GM18519 (cell line): Measurements from ENCODE around the gene DNAAF9.
"Not testable (repeated sequence)": the region's sequence is repeated elsewhere in the genome, so short reads cannot be mapped to it uniquely, and the experiment has no call there.

Source experiments
- ATAC-seq: cut with Tn5 transposase; IDR thresholded peaks from one replicate; pipeline ENCODE4 v1.9.1; 2021; ENCODE audit warnings: mild to moderate bottlenecking, moderate library complexity; ENCODE audit not compliant: unreplicated experiment, low FRiP score

Gene DNAAF9

DNA sequence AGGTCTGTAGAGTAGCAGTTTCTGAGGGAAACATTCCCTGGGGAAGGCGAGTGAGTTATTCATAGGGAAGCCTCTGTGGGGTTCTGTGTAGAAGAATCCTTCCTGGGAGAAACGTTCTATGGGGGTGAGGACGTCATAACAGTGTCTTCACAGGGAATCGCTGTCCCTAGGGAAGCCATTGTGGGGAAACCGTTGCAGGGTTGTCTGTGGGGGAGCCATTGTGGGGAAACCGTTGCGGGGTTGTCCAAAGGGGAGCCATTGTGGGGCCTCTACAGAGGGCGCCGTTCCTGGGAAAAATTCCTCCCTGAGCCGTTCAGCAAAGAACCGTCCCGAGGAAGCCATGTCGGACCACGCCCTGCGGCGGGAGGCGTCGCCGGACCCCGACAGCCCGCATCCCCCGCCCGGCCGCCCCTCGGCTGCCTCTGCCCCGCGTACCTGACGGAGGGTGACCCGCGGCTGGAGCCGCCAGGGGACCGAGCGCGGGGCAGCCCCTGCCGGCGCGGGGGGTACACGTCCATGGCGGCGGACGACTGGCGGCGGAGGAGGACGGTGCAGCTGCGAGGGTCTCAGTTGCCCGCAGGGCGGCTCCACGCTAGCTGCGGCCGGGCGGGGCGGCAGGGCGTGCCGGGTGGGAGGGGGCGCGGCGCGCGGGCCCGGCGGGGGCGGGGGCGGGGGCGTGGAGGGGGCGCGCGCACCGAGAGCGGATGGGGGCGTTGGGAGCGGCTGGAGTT lies at the start of gene DNAAF9:
Gene DNAAF9 (minus strand): TSS at position 630 of the 731 bp plus-strand sequence. CDS start 112 bp downstream, at position 518.
- ATAC-seq = peak; percentile 39

DNA sequence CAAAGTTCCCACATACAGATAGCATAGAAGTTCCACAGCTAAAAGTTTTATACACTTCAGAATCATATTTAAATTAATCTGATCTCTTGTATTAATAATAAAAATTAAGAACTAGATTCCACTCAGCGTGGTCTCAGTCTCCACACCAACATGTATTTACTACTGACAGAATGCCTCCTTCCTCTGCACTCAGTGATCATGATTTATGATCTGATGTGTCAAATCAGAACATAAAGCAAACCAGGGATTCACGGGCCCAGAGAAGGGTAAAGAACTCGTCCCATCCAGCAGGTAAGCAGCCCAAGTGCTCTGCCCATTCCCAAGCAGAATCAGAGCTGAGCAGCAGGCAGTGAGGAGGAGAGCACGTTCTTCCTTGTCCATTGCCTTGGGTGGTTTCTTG lies 49.2 kb upstream of the DNAAF9 start:
- ATAC-seq = no peak

DNA sequence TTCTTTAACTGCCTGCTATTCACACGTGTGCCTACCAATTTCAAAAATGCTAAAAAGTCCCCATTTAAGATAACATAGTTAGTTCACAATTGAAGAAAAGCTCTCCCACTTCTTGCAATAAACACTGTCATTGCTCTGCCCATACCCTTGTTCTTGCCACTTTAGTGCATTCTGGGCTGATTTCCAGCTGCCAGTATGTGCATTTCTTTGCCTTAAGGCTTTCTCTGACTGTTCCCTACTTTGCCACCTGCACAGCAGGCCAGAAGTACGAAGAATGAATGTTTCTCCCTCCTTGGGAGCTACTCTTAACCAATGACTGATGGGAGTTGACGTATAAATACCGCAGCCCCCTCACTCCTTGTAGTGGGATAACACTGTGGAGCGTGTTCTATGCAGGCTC lies 47.4 kb upstream of the DNAAF9 start:
- no peak for ATAC-seq

DNA sequence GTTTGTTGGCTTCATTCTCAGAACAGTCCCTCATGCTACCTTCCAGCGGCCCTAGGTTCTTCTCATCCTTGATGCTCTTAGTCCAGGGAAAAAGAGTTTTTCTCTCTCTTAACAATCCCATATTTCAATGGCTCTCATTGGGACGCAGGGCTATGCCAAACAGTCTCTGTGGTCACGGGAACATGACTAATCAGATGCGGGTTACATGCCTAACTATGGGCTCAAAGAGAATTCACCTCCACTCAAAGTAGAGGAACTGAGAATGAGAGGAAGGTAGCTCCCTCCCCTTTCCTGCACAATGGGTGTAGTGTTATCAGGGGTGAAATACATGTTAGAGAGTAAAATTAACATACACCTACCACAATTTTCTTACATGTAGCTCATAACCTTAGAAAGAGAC lies 45.2 kb upstream of the DNAAF9 start:
- ATAC-seq = no peak

DNA sequence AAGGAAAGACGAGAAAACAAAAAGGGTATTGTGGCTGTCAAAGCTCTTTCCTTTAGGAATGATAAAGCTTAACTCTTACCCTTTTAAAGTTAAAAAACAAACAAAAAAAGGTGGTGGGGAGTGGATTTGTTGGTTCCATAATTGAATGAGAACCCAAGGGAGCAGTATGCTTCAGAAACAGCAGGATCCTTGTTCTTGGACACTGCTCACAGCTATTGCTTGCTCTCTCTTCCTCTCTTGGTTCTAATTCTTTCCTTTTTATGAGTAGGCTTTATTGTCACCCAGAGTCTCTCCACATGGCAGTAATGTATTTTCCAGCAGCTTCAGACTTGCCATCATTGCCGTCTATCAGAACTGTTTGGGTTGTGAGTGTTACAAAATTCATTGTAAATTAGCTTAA lies 44.7 kb upstream of the DNAAF9 start:
- ATAC-seq = no peak

DNA sequence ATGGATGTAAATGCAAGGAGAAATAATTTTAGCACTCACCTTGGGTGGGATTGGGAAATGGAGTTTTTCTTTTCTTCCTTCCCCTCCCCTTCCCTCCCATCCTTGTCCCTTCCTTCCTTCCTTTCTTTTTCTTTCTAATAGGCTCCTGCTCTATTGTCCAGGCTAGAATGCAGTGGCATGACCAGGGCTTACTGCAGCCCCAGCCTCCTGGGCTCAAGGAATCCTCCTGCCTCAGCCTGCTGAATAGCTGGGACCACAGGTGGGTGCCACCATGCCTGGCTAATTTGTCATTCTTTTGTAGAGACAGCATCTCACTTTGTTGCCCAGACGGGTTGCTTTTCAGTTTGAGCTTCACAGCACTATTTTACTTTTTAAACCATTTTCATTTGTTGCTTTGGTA lies 41.9 kb upstream of the DNAAF9 start:
- ATAC-seq = no peak

DNA sequence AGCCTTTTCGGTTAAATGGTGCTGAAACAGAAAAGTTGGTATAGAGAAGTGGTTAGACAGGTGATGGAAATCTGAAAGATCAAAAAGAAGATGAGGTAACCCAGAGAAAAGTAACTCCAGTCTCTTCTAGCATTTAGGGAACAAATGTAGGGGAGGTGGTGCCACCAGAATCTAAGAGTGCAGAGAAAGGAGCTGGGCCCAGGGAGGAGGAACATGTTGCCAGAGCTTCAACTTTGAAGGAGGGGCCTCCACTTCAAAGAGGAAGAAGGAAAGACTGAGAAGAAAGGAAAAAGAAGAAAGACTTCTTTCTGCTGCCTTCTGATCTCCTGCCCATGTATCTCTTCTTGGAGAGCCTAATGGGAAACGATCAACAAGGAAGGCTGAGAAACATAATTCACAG lies 39.9 kb upstream of the DNAAF9 start:
- no peak for ATAC-seq

DNA sequence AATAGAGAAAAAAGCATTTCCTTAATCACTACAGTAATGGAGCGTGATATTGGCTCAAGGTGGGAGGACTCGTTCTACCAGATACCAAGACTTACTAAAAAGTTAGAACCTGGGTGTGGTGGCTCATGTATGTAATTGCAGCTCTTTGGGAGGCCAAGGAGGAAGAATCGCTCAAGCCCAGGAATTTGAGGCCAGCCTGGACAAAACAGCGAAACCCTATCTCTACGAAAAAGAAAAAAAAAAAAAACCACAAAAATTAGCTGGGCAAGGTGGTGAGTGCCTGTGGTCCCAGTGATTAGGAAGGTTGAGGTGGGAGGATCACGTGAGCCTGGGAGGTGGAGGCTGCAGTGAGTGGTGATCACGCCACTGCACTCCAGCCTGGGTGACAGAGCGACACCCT lies 39.3 kb upstream of the DNAAF9 start:
- ATAC-seq = no peak

DNA sequence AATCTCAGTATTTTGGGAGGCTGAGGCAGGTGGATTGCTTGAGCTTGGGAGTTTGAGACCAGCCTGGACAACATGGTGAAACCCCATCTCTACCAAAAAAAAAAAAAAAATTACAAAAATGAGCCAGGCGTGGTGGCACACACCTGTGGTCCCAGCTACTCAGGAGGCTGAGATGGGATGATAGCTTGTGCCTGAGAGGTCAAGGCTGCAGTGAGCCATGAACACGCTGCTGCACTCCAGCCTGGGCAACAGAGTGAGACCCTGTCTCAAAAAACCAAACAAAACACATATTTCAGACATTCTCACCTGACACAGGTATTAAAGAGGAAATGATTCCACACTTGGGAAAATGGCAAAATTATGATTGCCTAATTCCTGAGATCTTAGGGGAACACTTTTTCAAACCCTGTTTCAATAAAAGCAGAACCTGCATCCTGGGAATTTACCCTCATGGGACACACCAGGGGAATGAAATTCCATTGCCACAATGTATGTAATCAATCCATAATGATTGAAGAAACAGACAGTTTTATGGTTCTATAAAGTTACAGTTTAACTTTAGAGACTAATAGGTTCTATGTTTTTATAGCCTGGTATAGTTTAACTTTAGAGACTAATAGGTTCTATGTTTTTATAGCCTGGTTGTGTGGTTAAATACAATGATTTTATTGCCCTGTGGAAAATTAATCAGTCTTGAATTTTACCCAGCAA lies 29.6 kb upstream of the DNAAF9 start:
- no peak for ATAC-seq

DNA sequence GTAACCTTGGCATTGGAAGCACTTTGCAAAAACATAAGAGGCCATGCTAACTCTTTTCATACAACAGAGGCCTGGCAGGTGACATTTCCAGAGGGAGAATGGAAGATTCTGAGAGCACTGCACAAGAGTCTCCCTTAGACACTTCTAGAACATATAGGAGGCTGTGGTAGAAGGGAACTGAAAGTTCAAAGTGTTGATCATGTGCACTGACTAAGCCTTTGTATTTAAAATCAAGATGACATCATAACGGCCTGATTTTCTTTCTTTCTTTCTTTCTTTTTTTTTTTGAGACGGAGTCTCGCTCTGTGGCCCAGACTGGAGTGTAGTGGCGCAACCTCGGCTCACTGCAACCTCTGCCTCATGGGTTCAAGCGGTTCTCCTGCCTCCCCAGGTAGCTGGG lies 26.8 kb upstream of the DNAAF9 start:
- ATAC-seq = no peak

DNA sequence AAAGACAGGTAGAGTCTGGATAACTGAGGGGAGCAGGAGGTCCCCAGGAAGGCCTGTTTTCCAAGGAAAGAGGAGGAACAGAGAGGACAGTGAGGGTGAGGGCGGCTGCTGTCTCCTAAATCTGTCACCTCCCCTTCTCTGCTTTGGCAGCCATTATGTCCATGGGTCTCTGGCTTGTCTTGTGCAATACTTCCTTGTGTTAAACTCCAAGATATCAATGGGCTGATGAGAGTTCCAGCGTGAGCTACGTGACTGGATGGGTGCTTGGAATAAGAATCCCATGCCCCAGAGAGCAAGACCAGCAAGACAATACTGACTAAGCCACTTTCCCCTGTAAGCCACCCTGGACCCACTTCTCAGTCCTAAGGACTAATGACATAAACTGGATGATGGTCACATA lies 26.3 kb upstream of the DNAAF9 start:
- ATAC-seq = no peak

DNA sequence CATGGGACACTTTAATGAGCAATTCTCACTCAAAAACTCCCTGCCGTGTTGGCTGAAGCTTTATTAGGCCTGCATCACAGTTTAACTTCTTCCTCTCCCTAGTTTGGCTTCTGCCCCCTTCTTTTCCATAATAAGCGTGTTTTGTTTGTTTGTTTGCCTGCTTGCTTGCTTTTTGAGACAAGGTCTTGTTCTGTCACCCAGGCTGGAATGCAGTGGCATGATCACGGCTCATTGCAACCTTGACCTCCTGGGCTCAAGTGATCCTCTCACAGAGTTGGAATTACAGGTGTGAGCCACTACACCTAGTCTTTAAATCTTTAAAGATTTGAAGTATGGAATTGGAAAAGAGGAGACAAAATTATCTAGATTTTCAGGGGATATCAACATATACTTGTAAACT lies 25.4 kb upstream of the DNAAF9 start:
- no peak for ATAC-seq

DNA sequence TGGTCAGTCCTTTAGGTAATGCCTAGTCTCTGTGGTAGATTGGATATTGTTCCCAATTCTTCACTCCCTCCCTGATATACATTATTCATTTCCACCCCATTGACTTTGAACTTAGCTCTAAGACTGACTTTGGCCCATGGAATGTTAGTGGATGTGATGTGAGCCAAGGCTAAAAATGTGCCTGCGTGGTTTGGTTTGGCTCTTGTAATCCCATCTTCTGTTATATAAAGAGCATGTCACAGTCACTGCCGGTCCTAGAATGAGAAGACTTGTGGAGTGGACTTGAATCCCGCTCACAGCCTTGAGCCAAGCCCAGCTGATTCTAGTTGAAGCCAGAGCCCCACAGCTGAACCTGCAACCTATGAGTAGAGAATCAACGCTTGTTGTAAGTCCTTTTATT lies 23.6 kb upstream of the DNAAF9 start:
- ATAC-seq = no peak

DNA sequence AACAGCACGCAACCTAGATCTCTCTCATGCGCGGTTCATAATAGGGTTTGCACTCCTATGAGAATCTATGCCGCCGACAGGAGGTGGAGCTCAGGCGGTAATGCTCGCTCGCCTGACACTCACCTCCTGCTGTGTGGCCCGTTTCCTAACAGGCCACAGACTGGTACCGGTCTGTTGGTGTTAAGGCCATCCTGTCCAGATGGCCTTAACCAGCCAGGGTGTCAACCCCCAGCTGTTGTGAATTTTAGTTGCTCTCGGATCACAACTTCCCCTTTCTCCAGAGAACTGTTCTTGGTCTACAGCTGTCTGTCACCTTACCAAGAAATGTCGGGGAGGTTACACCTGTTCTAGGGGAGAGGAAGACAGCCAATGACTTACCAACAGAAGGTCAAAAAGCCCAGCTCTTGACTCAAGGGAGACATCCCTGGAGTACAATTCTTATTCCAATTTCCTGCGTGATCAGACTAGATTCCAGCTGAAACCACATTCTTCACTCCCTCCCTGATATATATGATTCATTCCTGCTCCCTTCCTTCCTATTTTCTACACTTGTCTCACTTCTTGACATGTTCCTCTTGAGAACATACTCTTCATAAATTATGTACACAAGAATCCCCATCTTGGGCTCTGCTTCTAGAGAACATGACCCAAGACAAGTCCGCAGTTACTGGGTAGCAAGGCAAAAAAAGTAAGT lies 23.1 kb upstream of the DNAAF9 start:
- ATAC-seq = no peak

DNA sequence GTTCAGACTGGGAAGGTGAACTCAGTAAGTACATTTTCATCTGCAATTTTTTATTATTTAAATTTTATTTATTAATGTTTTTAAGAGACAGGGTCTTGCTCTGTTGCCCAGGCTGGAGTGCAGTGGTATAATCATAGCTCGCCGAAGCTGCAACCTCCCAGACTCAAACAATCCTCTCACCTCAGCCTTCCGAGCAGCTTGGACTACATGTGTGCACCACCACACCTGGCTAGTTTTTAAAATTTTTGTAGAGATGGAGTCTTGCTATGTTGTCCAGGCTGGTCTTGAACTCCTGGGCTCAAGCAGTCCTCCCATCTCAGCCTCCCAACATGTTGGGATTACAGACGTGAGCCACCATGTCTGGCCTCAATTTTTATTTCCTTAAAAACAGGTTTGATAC lies 19.3 kb upstream of the DNAAF9 start:
- not testable (repeated sequence) for ATAC-seq

DNA sequence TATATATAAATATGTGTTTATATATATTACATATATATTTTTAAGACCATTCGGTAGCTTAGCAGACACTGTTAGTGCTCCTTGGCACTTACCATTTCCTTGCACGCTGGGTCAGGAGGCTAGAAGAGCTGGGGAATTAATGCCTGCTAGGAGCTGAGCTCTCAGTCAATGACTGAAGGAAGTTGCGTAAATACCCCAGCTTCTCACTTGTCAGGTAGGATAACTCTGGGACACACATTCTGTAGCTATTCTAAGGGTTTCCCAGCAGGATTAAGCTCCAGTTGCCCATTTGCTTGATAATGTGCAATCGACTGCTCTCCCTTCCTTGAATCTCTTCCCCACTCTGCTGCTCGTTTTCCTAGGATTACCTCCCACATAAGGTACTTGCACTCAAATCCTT lies 15.7 kb upstream of the DNAAF9 start:
- ATAC-seq = no peak

DNA sequence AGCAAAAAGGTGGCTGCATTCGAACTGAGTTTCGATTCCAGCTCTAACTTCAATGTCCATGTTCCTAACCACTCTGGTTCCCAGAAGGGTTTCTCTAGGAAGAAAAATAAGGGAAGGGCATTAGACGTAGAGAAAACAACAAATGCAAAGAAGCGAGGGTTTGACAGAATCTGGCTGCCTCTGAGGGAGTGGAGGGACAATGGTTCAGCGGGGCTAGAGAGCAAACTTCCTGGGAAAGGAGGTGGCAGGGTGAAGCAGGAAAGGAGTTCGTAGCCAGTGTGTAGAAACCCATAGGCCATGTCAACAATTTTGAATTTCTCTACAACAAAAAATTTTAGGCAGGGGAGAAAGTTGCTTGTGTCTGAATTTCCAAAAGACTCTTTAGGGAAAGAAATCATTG lies 14.5 kb upstream of the DNAAF9 start:
- no peak for ATAC-seq

DNA sequence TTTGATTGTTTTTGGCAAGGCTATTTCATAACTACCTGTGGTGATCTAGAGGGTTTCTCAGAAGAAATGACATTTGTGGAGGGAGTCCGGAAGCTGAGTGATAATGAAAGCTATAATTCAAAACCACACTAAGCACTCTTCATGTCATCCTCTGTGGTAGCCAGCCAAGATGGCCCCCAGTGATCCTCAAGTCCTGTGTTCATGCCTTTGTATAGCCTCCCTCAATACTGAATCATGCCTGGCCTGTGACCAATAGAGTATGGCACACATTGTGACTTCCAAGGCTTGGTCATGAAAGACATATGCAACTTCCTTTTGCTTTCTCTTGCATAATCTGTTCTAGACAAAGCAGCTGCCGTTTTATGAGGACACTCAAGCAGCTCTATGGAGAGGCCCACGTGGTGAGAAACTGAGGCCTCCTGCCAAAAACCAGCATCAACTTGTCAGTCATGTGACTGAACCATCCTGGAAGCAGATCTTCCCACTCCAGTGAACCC lies 12.8 kb upstream of the DNAAF9 start:
- ATAC-seq = peak; percentile 80

DNA sequence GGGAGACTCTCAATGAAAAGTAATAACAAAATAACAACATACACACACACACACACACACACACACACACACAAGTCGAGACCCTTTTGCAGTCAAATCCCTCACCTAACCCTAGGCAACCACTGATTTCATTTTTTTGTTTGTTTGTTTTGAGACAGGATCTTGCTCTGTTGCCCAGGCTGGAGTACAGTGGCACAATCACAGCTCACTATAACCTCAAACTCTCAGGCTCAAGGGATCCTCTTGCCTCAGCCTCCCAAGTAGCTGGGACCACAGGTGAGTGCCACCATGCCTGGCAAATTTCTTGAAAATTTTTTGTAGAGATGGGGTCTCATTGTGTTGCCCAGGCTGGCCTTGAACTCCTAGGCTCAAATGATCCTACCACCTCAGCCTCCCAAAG lies 10.7 kb upstream of the DNAAF9 start:
- not testable (repeated sequence) for ATAC-seq

DNA sequence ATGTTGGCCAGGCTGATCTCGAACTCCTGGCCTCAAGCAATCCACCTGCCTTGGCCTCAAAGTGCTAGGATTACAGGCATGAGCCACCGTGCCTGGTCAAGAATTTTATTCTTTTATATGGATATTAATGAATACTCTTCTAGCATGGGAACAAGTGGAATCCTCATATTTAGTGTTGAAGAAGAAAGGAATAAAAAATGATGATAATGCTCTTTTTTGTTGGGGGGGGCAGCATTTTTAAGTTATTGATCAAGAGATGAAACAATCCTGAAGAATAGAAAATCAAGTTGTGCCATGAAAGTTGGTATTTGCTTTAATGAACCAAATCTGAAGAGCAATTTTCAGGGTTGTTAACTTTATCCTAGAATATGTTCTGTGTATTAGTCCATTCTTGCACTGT lies 6.7 kb upstream of the DNAAF9 start:
- ATAC-seq = no peak

DNA sequence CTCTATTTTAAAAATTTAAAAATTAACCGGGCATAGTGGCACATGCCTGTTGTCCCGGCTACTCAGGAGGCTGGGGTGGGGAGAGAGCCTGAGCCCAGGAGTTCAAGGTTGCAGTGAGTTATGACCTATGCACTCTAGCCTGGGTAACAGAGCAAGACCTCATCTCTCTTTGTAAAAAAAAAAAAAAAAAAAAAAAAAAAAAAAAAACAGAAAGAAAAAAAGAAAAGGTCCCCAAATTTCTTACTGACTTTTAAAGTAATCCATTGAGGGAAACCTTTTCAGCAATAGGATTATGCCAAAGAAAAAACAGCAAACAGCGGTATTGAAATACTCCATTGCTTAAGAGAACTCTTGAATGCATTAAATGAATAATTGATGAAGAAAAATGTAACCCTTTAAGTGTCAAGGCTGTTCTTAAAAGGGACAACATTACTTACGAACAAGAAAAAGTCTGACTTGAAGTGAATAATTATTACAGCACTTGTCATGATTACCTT lies 6.0 kb upstream of the DNAAF9 start:
- no peak for ATAC-seq
